Endodermal cell (in vitro differentiated cells): ENCODE measurements around the gene P2RY8. TPM values are rescaled to one million over a fixed set of nuclear protein-coding genes. Genes with fewer than 3 reads are reported as not detected.

Source experiments
- DNase-seq: peaks from one replicate; pipeline ENCODE4 v3.0.0-alpha.2; 2017
- H3K27ac ChIP-seq: 2 replicates; pipeline ENCODE4 v1.5.1; 2013; ENCODE audit warnings: mild to moderate bottlenecking, low read depth, low read length, moderate library complexity
- H3K27me3 ChIP-seq: 2 replicates; pipeline ENCODE4 v1.6.1; 2013; ENCODE audit warnings: mild to moderate bottlenecking, low read length, moderate library complexity; ENCODE audit not compliant: insufficient read depth, control insufficient read depth, poor library complexity, severe bottlenecking
- H3K36me3 ChIP-seq: 2 replicates; pipeline ENCODE4 v1.7.0; 2013; ENCODE audit warnings: mild to moderate bottlenecking, low read length, moderate library complexity; ENCODE audit not compliant: control insufficient read depth, insufficient read depth
- H3K4me1 ChIP-seq: one replicate; pipeline ENCODE4 v1.7.0; 2013; ENCODE audit warnings: low read length; ENCODE audit not compliant: control insufficient read depth, insufficient read depth
- H3K4me3 ChIP-seq: 2 replicates; pipeline ENCODE4 v1.5.1; 2013; ENCODE audit warnings: mild to moderate bottlenecking, low read length, moderate library complexity
- H3K9ac ChIP-seq: 2 replicates; pipeline ENCODE4 v1.6.1; 2013; ENCODE audit warnings: mild to moderate bottlenecking, low read length, moderate library complexity; ENCODE audit not compliant: poor library complexity, severe bottlenecking; ENCODE audit errors: extremely low read depth
- H3K9me3 ChIP-seq: 2 replicates; pipeline ENCODE4 v1.6.1; 2013; ENCODE audit warnings: mild to moderate bottlenecking, low read length, moderate library complexity; ENCODE audit not compliant: control insufficient read depth
- H3K27ac Mint-ChIP-seq: 2 replicates; pipeline ENCODE4 v1.8.0; 2020; ENCODE audit warnings: mixed read lengths
- H3K27me3 Mint-ChIP-seq: 2 replicates; pipeline ENCODE4 v1.8.0; 2021; ENCODE audit warnings: mild to moderate bottlenecking, mixed read lengths; ENCODE audit not compliant: insufficient read depth
- H3K36me3 Mint-ChIP-seq: 2 replicates; pipeline ENCODE4 v1.8.0; 2020; ENCODE audit warnings: low read depth, mixed read lengths
- H3K4me1 Mint-ChIP-seq: 2 replicates; pipeline ENCODE4 v1.8.0; 2020; ENCODE audit warnings: mixed read lengths
- H3K4me3 Mint-ChIP-seq: 2 replicates; pipeline ENCODE4 v1.8.0; 2020; ENCODE audit warnings: mild to moderate bottlenecking, moderate library complexity, mixed read lengths
- H3K9me3 Mint-ChIP-seq: 2 replicates; pipeline ENCODE4 v1.8.0; 2020; ENCODE audit warnings: mild to moderate bottlenecking, mixed read lengths
- WGBS, 2 experiments: methylation state at CpG; one replicate each; pipeline versions ENCODE4 v1.1.5 to v1.1.7; 2013; ENCODE audit warnings: missing lambda C conversion rate in 2 of 2, mixed read lengths in 1 of 2; ENCODE audit not compliant: insufficient coverage in 1 of 2, insufficient read length in 1 of 2; 5-methylcytosine and 5-hydroxymethylcytosine counted together
- total RNA-seq, 2 donors: library from RNA; stranded (reverse); fragmentation: NEBNext Ultra II Directional in 1 of 2; extraction: Animal tissue kit (Norgen Biotek cat#: 25700) in 1 of 2; gene quantifications; 2 replicates in 1 of 2; 3 replicates in 1 of 2; pipeline ENCODE4 v1.2.1, GENCODE V29; 2021
- TF ChIP-seq, protein P1 (sequence below): fragments of 200-600 bp; sonication (generic); conservative IDR thresholded peaks from 2 replicates; pipeline ENCODE4 v1.5.0; 2021; ENCODE audit warnings: antibody characterized with exemption, mild to moderate bottlenecking

The P2RY8 gene
- total RNA-seq, 2 donors from 2014 or later = not detected

DNA sequence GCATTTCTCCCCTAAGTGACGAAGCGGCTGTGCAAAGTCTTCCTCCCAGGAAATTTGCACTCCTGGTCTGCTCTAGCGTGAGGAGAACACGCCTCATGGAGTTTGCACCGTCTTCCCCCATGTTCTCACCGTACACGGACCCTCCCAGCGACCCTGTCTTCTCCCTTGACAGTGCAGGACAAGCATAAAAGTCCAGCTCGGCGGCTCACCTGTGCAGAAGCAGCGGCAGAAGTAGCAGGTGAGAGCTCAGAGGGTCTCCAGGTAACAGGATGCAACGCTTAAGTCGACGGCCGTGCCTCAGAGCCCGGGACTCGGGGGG lies 314 bp downstream of the P2RY8 start:
- Histone ChIP-seq H3K9ac (no peak overlapping the region), H3K4me1 (no peaks in the 10 kb centered on the region), H3K27me3 (no peaks in the 10 kb centered on the region), H3K9me3 (no peaks in the 10 kb centered on the region), H3K36me3 (no peaks in the 10 kb centered on the region), H3K27ac (no peak overlapping the region), H3K4me3 (no peak overlapping the region)
- TF ChIP-seq, protein P1, sequence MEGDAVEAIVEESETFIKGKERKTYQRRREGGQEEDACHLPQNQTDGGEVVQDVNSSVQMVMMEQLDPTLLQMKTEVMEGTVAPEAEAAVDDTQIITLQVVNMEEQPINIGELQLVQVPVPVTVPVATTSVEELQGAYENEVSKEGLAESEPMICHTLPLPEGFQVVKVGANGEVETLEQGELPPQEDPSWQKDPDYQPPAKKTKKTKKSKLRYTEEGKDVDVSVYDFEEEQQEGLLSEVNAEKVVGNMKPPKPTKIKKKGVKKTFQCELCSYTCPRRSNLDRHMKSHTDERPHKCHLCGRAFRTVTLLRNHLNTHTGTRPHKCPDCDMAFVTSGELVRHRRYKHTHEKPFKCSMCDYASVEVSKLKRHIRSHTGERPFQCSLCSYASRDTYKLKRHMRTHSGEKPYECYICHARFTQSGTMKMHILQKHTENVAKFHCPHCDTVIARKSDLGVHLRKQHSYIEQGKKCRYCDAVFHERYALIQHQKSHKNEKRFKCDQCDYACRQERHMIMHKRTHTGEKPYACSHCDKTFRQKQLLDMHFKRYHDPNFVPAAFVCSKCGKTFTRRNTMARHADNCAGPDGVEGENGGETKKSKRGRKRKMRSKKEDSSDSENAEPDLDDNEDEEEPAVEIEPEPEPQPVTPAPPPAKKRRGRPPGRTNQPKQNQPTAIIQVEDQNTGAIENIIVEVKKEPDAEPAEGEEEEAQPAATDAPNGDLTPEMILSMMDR = no peak
- H3K36me3 Mint-ChIP-seq = no peaks in the 10 kb centered on the region
- no peaks in the 10 kb centered on the region for H3K4me1 Mint-ChIP-seq
- H3K4me3 Mint-ChIP-seq = no peak overlapping the region
- H3K27me3 Mint-ChIP-seq = no peaks in the 10 kb centered on the region
- H3K27ac Mint-ChIP-seq = no peak overlapping the region
- no peaks in the 10 kb centered on the region for H3K9me3 Mint-ChIP-seq
- WGBS, 2 experiments = 90 to 94% methylated on average over 17 of the region's 17 CpGs
- DNase-seq = no peak

DNA sequence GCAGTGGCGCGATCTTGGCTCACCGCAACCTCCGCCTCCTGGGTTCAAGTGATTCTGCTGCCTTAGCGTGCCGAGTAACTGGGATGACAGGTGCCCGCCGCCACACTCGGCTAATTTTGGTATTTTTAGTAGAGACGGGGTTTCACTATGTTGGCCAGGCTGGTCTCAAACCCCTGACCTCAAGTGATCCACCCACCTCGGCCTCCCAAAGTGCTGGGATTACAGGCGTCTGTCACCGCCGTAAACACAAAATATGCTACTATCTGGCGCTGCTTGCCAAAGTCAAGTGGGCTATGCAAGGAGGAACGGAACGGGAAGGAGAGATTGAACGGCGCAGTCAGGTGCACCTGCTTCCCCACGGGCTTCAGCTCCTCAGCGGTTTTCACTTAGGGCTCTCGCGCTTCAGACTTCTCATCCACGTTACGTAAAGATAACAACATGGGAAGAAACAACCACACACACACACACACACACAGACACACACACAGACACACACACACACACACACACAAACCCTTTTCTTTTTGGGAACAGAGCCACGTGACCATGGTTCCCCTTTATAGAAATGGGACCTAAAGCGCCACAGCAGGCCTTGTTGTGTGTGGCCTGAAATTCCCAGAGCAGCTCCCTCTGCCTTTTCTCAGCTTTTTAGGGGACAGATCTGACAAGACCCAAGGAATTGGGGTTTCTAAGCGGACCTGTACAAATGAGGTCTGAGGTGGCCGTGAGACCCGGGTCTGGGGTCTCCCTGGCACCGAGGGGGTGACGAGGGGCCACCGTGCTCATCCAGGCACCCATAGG lies 1.5 kb downstream of the P2RY8 start:
- Mint-ChIP-seq H3K27me3 (no peaks in the 10 kb centered on the region), H3K9me3 (no peaks in the 10 kb centered on the region), H3K4me1 (no peaks in the 10 kb centered on the region), H3K4me3 (no peak overlapping the region), H3K27ac (no peak overlapping the region), H3K36me3 (no peaks in the 10 kb centered on the region)
- H3K9ac ChIP-seq = no peak overlapping the region
- H3K9me3 ChIP-seq = no peaks in the 10 kb centered on the region
- H3K4me3 ChIP-seq = no peak overlapping the region
- H3K4me1 ChIP-seq = no peaks in the 10 kb centered on the region
- no peaks in the 10 kb centered on the region for H3K36me3 ChIP-seq
- H3K27ac ChIP-seq = no peak overlapping the region
- TF ChIP-seq, protein P1 = no peak
- no peak for DNase-seq
- WGBS, 2 experiments = 93 to 94% methylated on average over 21 to 33 of the region's 33 CpGs
- no peaks in the 10 kb centered on the region for H3K27me3 ChIP-seq

DNA sequence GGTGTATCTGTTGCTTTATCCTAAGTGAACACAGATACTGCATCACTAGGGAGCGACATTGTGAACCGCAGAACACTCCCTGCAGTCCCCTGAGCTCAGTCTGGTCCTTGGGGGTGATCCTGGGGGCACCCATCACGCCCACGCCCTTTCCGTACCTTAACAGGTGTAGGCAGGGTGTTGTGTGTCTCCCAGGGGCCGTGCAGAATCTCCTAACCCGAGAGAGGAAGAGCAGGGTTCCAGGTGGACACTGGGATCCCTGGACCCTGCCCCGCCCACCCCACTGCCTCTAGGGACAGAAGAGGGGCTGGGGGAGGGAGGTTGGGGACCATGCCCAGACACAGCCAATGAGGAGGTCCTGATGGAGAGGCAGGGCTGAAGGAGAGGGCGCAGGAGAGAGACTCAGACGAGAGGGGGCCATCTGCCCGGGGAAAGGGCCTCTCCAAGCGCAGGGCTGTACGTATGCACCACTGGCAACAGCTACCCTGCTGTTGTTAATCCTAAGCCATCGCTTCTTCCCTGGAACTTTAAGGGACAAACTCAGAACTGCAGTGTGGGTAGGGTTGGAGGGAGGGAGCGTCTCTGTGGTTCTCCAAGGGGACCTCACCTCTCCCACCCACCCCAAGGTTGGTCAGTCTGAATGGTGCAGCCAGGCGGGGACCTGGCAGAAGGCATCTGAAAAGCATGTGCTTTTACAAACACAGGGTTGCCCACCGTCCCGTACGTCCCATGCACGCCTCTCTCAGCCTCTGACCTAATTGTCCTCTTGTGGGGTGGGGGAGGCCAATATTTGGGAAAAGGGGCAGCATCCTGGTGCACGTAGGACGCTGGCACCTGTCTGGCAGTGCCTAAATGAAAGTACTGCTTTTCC lies 2.5 kb downstream of the P2RY8 start:
- H3K36me3 Mint-ChIP-seq = no peaks in the 10 kb centered on the region
- peak; percentile 74 for DNase-seq
- Histone ChIP-seq H3K36me3 (no peaks in the 10 kb centered on the region), H3K27ac (no peak overlapping the region), H3K27me3 (no peaks in the 10 kb centered on the region), H3K9ac (no peak overlapping the region), H3K9me3 (no peaks in the 10 kb centered on the region), H3K4me3 (no peak overlapping the region), H3K4me1 (no peaks in the 10 kb centered on the region)
- WGBS, 2 experiments = 87 to 92% methylated on average over 9 to 21 of the region's 22 CpGs
- no peak overlapping the region for H3K4me3 Mint-ChIP-seq
- no peaks in the 10 kb centered on the region for H3K27me3 Mint-ChIP-seq
- no peaks in the 10 kb centered on the region for H3K9me3 Mint-ChIP-seq
- H3K4me1 Mint-ChIP-seq = no peaks in the 10 kb centered on the region
- TF ChIP-seq, protein P1 = no peak
- no peak overlapping the region for H3K27ac Mint-ChIP-seq
